NCI-H146 treated with DMSO at 0.1 percent for 48 hours (cell line): ENCODE data around the gene TEP1.
"Not testable (repeated sequence)": the region's sequence is repeated elsewhere in the genome, so short reads cannot be mapped to it uniquely, and the experiment has no call there.

ENCODE experiments used
- DNase-seq: peaks from one replicate; lab custom pipeline; 2025; ENCODE audit not compliant: unreplicated experiment; lab: John Stamatoyannopoulos, UW

The TEP1 gene

GRCh38 chr14:20343862-20344220, 69.5 kb downstream of the TEP1 start:
- peak; percentile 26 for DNase-seq

GRCh38 chr14:20343092-20343861, 70.0 kb downstream of the TEP1 start, which contains the start of gene PARP2:
TSS of gene PARP2 (plus strand) at chr14:20343635. CDS start at chr14:20343642, 7 bp downstream.
- DNase-seq = peak; percentile 97

- no peak for DNase-seq
These were observed 71.7 kb downstream of the TEP1 start for GRCh38 chr14:20341646-20342045.

GRCh38 chr14:20341032-20341431, 72.3 kb downstream of the TEP1 start:
- DNase-seq = not testable (repeated sequence)

DNA sequence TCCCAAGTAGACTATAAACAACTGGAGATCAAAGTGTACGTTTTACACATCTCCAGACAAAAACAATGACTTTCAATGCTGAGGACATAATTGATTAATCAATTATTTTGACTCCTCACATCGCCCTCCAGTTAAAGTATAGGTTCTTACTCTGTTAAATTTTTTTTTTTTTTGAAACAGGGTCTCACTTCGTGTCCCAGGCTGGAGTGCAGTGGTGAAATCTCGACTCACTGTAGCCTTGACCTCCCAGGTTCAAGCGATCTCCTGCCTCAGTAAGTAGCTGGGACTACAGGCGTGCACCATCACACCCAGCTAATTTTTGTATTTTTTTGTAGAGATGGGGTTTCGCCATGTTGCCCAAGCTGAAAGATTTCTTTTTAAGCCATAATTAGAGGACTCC, 79.3 kb downstream of the TEP1 start:
- no peak for DNase-seq

DNA sequence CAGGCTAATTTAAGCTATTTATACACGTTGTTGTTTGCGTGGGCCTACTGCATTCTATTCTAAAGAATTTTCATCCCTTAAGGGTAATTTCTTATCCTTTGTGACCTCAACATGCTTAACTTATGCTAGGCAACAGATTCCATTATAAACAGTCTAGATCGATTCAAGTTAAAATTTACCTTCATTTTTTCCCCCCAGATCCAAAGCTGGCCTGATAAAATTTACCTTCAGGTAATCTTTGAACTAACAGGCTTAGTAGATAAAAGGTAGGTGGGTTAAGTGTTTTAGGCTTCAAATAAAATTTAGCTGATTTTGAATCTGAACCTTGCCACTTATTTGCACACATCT, 79.8 kb downstream of the TEP1 start:
- no peak for DNase-seq

GRCh38 chr14:20332788-20333493, 80.4 kb downstream of the TEP1 start, which contains the start of gene CCNB1IP1:
TSS of gene CCNB1IP1 (minus strand) at chr14:20333279. CDS start at chr14:20316523, 16,756 bp downstream.
- peak; percentile 84 for DNase-seq

GRCh38 chr14:20332431-20332787, 80.9 kb downstream of the TEP1 start:
- no peak for DNase-seq

DNA sequence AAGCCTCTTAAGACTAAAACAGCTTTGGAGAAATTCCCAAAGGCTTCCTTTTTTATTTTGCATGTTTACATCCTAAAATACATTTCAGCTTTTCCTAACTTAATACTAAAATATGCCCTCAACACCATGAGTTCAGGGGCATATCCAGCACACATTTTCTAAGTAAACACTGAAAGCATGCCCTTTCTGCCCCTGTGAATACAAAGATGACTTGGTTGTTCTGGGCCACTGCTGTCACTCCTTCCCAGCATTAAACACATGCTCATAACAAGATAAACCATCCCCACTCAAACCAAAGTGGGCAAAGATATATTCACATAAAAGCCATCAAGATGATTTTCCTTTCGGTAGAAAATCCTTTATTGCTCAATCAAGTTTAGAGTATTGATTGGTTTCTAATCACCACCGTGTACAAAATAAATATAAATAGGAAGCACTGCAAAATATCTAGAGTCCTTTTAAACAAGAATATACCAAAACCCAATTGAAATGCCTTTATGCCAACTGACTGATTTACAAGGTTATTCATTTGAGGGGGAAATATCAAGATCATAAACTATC, 82.2 kb downstream of the TEP1 start:
- DNase-seq = no peak

DNA sequence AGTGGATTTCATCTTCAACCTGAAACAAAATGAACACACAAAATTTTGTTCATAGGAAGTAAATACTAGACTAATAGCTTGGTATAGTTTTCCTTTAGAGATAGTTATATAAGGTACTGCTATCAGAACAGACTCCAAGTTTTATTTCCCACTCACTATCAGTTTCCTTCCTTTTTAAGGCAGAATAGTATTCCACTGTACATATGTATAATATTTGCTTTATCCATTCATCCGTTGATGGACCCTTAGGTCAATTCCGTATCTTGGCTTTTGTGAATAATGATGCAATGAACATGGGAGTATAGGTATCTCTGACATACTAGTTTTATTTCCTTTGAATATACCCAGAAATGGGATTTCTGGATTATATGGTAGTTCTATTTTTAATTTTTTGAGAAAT, 83.9 kb downstream of the TEP1 start:
- DNase-seq = no peak

DNA sequence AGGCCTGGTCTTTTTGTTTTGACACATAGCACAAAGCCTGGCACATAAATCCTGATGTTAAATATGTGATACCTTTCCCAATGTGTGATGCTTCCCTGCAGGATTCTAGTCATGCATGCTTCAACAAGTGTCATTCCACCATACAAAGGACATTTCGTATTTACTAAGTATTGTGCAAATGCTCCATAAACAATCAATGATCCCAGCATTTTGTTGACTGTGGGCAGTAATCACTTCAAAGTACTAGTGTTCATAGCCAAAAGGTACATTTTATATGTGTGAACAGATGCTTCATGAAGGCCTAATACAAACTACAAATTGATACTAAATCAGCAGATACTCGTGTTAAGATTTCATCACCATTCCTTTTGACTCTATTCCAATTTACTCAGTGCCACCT, 84.6 kb downstream of the TEP1 start:
- DNase-seq = no peak

DNA sequence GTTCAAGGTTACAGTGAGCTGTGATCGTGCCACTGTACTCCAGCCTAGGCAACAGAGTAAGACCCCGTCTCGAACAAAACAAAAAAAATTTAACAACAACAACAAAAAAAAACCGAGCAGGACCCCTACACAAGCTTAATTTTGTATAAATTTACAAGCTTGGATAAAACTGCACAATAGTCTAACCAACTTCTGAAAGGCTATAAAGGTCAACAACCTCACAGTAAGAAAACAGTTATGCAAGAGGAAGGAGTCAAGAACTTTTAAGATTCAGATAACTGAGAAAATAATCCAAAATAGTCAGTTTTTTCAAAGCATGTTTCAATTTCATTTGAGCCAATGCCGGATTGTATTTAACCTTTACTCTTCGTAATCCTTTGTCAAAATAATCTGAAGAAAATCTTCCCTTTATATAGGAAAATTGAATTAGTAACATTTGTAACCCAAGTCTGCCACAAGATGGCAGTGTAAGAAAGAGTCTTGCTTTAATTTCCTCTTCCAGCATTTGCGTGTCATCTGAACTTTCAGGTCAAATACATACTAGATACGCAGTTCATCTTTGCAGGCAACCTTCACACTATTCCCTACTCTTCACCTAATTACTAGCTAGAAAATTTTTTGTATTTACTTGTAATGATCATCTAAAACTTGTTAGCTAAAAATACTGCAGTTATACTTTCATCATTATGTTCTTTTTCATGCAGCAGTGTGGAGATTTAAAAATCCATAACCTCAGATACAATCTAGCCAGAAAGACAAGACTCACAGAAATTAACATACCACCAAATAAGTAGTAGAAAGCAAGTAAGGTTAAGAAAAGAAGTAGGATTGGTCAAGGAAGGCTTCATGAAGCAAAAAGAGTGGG, 86.1 kb downstream of the TEP1 start:
- DNase-seq = peak; percentile 46

DNA sequence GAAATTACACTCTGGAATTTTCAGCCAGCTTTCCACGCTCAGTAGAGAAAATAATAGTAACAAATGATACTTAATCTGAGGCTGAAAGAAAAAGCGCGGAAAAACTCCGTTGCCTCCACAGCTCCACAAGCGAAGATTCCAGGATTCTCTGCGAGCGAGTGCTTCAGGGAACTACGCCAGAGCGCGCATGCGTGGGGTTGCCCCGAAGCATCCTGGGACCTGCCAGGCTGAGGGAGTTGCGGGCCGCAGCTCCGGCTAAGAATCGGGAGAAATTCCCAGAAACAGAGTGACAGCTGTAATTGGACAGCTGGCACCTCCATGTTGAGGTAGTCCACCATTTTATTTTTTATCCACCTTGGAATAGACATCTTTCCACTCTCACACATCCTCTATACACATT, 95.6 kb downstream of the TEP1 start:
- no peak for DNase-seq
